K562 (cell line): Measurements from ENCODE around the gene FAM131C. TPM values are rescaled to one million over a fixed set of nuclear protein-coding genes. Genes with fewer than 3 reads are reported as not detected.

Experiments
- ARHGAP35 ChIP-seq: fragments of 450-650 bp; IDR thresholded peaks from 2 replicates; pipeline ENCODE4 v1.6.1; 2018; ENCODE audit not compliant: partially characterized antibody
- C11orf30 ChIP-seq: fragments of 450-650 bp; IDR thresholded peaks from 2 replicates; pipeline ENCODE4 v1.6.1; 2016; ENCODE audit warnings: low read depth, mild to moderate bottlenecking
- EP300 ChIP-seq: IDR thresholded peaks from 2 replicates; pipeline ENCODE4 v1.6.1; 2012; ENCODE audit warnings: low read length, improper control_type of control experiment
- ETS2 ChIP-seq: IDR thresholded peaks from 2 replicates; pipeline ENCODE4 v1.6.1; 2016; ENCODE audit warnings: borderline replicate concordance, missing genetic modification characterization, mild to moderate bottlenecking, moderate library complexity, missing compliant biosample characterization; ENCODE audit not compliant: poor library complexity, severe bottlenecking
- FOXP1 ChIP-seq: sonication (generic); formaldehyde crosslinking; IDR thresholded peaks from 2 replicates; pipeline ENCODE4 v1.8.0; 2022; ENCODE audit warnings: mild to moderate bottlenecking, missing genetic modification reagents
- HDAC1 ChIP-seq, 2 experiments: fragments of 450-650 bp; IDR thresholded peaks; 2 replicates each; pipeline ENCODE4 v1.6.1; 2016 to 2017; ENCODE audit warnings: inconsistent platforms in 1 of 2, mild to moderate bottlenecking in 1 of 2, moderate library complexity in 1 of 2
- HDGF ChIP-seq: fragments of 450-650 bp; IDR thresholded peaks from 2 replicates; pipeline ENCODE4 v1.6.1; 2016
- HNRNPL ChIP-seq: fragments of 200-400 bp; formaldehyde crosslinking; IDR thresholded peaks from 2 replicates; pipeline ENCODE4 v1.6.1; 2017; ENCODE audit warnings: low read depth, mild to moderate bottlenecking, low read length
- JUND ChIP-seq, 2 experiments: IDR thresholded peaks; 2 replicates in 1 of 2; 3 replicates in 1 of 2; pipeline ENCODE4 v1.6.1; 2011; ENCODE audit warnings: borderline replicate concordance in 2 of 2, low read depth in 2 of 2, low read length in 2 of 2, improper control_type of control experiment in 1 of 2, missing biosample characterization in 1 of 2, missing genetic modification characterization in 1 of 2, missing genetic modification reagents in 1 of 2
- KDM1A ChIP-seq, 2 experiments: fragments of 450-650 bp; IDR thresholded peaks; 2 replicates each; pipeline ENCODE4 v1.6.1; 2016; ENCODE audit warnings: mild to moderate bottlenecking in 2 of 2
- KDM5B ChIP-seq: fragments of 200-600 bp; sonication (generic); IDR thresholded peaks from 2 replicates; pipeline ENCODE4 v1.6.1; 2012; ENCODE audit warnings: low read depth, mild to moderate bottlenecking, moderate library complexity, low read length, control low read depth, inconsistent platforms; ENCODE audit not compliant: insufficient replicate concordance
- NR2C1 ChIP-seq, 2 experiments: fragments of 450-650 bp; IDR thresholded peaks; 2 replicates each; pipeline ENCODE4 v1.6.1; 2017; ENCODE audit warnings: mild to moderate bottlenecking in 2 of 2, antibody characterized with exemption in 1 of 2, inconsistent platforms in 1 of 2, missing compliant biosample characterization in 1 of 2, missing genetic modification characterization in 1 of 2
- PHF21A ChIP-seq: fragments of 450-650 bp; IDR thresholded peaks from 2 replicates; pipeline ENCODE4 v1.6.1; 2017; ENCODE audit warnings: low read depth, borderline replicate concordance
- POLR2G ChIP-seq: fragments of 200-400 bp; formaldehyde crosslinking; IDR thresholded peaks from 2 replicates; pipeline ENCODE4 v1.6.1; 2017; ENCODE audit warnings: low read depth, mild to moderate bottlenecking, antibody characterized with exemption, low read length, moderate library complexity
- XRCC4 ChIP-seq: IDR thresholded peaks from one replicate; pipeline ENCODE4 v1.6.1; 2011; ENCODE audit not compliant: insufficient read depth, insufficient read length; ENCODE audit errors: extremely low read depth
- ZFP36 ChIP-seq: fragments of 150-350 bp; IDR thresholded peaks from 2 replicates; pipeline ENCODE4 v1.6.1; 2018; ENCODE audit warnings: low read length, low read depth; ENCODE audit not compliant: partially characterized antibody
- ZNF121 ChIP-seq: sonication (generic); formaldehyde crosslinking; conservative IDR thresholded peaks from 2 replicates; pipeline ENCODE4 v1.8.0; 2022; ENCODE audit warnings: missing genetic modification reagents
- ZNF133 ChIP-seq: fragments of 250-450 bp; sonication (Bioruptor Pico); IDR thresholded peaks from 2 replicates; pipeline ENCODE4 v1.4.0; 2020; ENCODE audit warnings: mild to moderate bottlenecking
- ZNF507 ChIP-seq: conservative IDR thresholded peaks from 2 replicates; pipeline ENCODE4 v1.6.1; 2017; ENCODE audit warnings: missing genetic modification characterization, missing compliant biosample characterization
- ZSCAN32 ChIP-seq: fragments of 450-650 bp; formaldehyde crosslinking; IDR thresholded peaks from 2 replicates; pipeline ENCODE4 v1.4.0; 2020; ENCODE audit warnings: mild to moderate bottlenecking, moderate library complexity
- polyA plus RNA-seq, 8 experiments: library from polyadenylated mRNA; depleted of rRNA in 4 of 8; stranded (reverse) in 5 of 8; unstranded in 3 of 8; fragments of >200 nt; fragmentation: Nextera tagmentation in 2 of 8; fragmentation: Illumina TruSeq in 1 of 8; extraction: Ambion mirVana in 2 of 8; extraction: Trizol in 1 of 8; gene quantifications; 2 replicates each; pipeline versions ENCODE4 v1.2.1 to v1.2.3, GENCODE V29; 2011 to 2014; ENCODE audit warnings: inconsistent platforms in 1 of 8, missing spikeins in 1 of 8
- total RNA-seq, 7 experiments: library from RNA; depleted of rRNA in 6 of 7; stranded (reverse); fragments of >200 nt in 6 of 7; fragmentation: Illumina TruSeq in 2 of 7; extraction: Trizol in 2 of 7; gene quantifications; 2 replicates each; pipeline versions ENCODE4 v1.2.1 to v1.2.3, GENCODE V29; 2011 to 2021; ENCODE audit warnings: low replicate concordance in 1 of 7
- TF ChIP-seq, protein P1 (sequence below): fragments of 450-650 bp; IDR thresholded peaks from one replicate; pipeline ENCODE4 v1.6.1; 2018; ENCODE audit warnings: mild to moderate bottlenecking, moderate library complexity; ENCODE audit not compliant: partially characterized antibody
- TF ChIP-seq, protein P2 (sequence below): sonication (generic); formaldehyde crosslinking; IDR thresholded peaks from 2 replicates; pipeline ENCODE4 v1.8.0; 2023; ENCODE audit warnings: mild to moderate bottlenecking, missing genetic modification reagents
- TF ChIP-seq, protein P3 (sequence below): fragments of 150-350 bp; conservative IDR thresholded peaks from 2 replicates; pipeline ENCODE4 v1.6.1; 2014; ENCODE audit warnings: low read length

FAM131C gene
- total and polyA plus RNA-seq, 9 of the 15 experiments (the other 6 are each of a cell fraction or from before 2014, with no cell fraction given): 0.10 to 0.29 (median 0.16) TPM; not detected in 6

DNA sequence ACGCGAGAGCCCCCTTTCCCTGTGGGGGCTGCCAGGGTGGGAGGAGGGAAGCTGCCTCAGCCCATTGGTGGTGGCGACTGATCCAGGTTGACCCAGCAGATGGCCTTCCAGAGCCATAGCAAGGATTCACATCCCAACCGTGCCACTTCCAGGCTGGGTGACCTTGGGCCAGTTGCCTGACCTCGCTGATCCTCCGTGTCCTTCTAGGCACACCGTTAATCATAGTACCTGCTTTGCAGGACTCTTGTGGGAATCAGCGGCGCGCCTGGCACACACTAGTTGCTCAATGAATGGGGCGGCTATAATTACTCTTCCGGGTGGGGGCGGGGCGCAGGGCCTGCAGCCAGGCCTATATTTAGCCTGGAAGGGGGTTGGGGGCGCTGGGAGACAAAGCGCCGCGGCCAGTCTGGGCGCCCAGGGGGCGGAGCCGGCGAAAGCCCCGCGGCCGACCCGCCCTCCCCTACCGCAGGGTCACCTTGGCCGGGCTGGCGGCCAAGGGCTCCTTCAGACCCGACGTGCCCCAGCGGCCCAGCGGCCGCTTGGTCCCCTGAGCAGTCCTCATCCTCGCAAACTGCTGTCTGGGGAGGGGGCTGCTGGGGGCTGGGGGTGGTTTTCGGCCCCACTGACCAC is 60.7 kb downstream of the FAM131C start (continued):
- TF ChIP-seq ZNF121 (no peak), EP300 (peak; percentile 58), HDGF (peak; percentile 97), KDM5B (peak; percentile 35), JUND (IDR thresholded peaks at IDR 0.05; ENCODE audit: borderline replicate concordance, low read depth, low read length) (peak; percentile 45; the same call in 1 of the 2 replicates), JUND (tag; IDR thresholded peaks at IDR 0.05; ENCODE audit: borderline replicate concordance, low read depth, low read length) (no peak), ZFP36 (peak; percentile 85), KDM1A (IDR thresholded peaks at IDR 0.05) (no peak), HDAC1 (IDR thresholded peaks at IDR 0.05) (peak in 1 of 2 experiments; percentile 52; a peak in 2 of 4 replicates), C11orf30 (no peak), NR2C1 (IDR thresholded peaks at IDR 0.05) (no peak), NR2C1 (tag; IDR thresholded peaks at IDR 0.05) (no peak), ZNF507 (no peak), XRCC4 (no peak), ZNF133 (CRISPR knock-in tag) (no peak), ZSCAN32 (CRISPR knock-in tag) (no peak), ARHGAP35 (no peak), PHF21A (no peak), FOXP1 (CRISPR knock-in tag) (no peak), HNRNPL (peak; percentile 28; the same call in 1 of the 2 replicates), ETS2 (tag) (no peak), POLR2G (peak; percentile 89)
- TF ChIP-seq, protein P1, sequence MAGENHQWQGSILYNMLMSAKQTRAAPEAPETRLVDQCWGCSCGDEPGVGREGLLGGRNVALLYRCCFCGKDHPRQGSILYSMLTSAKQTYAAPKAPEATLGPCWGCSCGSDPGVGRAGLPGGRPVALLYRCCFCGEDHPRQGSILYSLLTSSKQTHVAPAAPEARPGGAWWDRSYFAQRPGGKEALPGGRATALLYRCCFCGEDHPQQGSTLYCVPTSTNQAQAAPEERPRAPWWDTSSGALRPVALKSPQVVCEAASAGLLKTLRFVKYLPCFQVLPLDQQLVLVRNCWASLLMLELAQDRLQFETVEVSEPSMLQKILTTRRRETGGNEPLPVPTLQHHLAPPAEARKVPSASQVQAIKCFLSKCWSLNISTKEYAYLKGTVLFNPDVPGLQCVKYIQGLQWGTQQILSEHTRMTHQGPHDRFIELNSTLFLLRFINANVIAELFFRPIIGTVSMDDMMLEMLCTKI: no peak
- TF ChIP-seq, protein P2, sequence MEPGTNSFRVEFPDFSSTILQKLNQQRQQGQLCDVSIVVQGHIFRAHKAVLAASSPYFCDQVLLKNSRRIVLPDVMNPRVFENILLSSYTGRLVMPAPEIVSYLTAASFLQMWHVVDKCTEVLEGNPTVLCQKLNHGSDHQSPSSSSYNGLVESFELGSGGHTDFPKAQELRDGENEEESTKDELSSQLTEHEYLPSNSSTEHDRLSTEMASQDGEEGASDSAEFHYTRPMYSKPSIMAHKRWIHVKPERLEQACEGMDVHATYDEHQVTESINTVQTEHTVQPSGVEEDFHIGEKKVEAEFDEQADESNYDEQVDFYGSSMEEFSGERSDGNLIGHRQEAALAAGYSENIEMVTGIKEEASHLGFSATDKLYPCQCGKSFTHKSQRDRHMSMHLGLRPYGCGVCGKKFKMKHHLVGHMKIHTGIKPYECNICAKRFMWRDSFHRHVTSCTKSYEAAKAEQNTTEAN: no peak
- TF ChIP-seq, protein P3, sequence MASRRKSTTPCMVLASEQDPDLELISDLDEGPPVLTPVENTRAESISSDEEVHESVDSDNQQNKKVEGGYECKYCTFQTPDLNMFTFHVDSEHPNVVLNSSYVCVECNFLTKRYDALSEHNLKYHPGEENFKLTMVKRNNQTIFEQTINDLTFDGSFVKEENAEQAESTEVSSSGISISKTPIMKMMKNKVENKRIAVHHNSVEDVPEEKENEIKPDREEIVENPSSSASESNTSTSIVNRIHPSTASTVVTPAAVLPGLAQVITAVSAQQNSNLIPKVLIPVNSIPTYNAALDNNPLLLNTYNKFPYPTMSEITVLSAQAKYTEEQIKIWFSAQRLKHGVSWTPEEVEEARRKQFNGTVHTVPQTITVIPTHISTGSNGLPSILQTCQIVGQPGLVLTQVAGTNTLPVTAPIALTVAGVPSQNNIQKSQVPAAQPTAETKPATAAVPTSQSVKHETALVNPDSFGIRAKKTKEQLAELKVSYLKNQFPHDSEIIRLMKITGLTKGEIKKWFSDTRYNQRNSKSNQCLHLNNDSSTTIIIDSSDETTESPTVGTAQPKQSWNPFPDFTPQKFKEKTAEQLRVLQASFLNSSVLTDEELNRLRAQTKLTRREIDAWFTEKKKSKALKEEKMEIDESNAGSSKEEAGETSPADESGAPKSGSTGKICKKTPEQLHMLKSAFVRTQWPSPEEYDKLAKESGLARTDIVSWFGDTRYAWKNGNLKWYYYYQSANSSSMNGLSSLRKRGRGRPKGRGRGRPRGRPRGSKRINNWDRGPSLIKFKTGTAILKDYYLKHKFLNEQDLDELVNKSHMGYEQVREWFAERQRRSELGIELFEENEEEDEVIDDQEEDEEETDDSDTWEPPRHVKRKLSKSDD: no peak
